ENCODE results near the gene ADAM23. TPM values are rescaled to one million over a fixed set of nuclear protein-coding genes. Genes with fewer than 3 reads are reported as not detected.

The ADAM23 gene
- total and polyA plus RNA-seq, 2 experiments from 2014 or later = 11.8 to 15.9 TPM

- TF ChIP-seq, protein P1, sequence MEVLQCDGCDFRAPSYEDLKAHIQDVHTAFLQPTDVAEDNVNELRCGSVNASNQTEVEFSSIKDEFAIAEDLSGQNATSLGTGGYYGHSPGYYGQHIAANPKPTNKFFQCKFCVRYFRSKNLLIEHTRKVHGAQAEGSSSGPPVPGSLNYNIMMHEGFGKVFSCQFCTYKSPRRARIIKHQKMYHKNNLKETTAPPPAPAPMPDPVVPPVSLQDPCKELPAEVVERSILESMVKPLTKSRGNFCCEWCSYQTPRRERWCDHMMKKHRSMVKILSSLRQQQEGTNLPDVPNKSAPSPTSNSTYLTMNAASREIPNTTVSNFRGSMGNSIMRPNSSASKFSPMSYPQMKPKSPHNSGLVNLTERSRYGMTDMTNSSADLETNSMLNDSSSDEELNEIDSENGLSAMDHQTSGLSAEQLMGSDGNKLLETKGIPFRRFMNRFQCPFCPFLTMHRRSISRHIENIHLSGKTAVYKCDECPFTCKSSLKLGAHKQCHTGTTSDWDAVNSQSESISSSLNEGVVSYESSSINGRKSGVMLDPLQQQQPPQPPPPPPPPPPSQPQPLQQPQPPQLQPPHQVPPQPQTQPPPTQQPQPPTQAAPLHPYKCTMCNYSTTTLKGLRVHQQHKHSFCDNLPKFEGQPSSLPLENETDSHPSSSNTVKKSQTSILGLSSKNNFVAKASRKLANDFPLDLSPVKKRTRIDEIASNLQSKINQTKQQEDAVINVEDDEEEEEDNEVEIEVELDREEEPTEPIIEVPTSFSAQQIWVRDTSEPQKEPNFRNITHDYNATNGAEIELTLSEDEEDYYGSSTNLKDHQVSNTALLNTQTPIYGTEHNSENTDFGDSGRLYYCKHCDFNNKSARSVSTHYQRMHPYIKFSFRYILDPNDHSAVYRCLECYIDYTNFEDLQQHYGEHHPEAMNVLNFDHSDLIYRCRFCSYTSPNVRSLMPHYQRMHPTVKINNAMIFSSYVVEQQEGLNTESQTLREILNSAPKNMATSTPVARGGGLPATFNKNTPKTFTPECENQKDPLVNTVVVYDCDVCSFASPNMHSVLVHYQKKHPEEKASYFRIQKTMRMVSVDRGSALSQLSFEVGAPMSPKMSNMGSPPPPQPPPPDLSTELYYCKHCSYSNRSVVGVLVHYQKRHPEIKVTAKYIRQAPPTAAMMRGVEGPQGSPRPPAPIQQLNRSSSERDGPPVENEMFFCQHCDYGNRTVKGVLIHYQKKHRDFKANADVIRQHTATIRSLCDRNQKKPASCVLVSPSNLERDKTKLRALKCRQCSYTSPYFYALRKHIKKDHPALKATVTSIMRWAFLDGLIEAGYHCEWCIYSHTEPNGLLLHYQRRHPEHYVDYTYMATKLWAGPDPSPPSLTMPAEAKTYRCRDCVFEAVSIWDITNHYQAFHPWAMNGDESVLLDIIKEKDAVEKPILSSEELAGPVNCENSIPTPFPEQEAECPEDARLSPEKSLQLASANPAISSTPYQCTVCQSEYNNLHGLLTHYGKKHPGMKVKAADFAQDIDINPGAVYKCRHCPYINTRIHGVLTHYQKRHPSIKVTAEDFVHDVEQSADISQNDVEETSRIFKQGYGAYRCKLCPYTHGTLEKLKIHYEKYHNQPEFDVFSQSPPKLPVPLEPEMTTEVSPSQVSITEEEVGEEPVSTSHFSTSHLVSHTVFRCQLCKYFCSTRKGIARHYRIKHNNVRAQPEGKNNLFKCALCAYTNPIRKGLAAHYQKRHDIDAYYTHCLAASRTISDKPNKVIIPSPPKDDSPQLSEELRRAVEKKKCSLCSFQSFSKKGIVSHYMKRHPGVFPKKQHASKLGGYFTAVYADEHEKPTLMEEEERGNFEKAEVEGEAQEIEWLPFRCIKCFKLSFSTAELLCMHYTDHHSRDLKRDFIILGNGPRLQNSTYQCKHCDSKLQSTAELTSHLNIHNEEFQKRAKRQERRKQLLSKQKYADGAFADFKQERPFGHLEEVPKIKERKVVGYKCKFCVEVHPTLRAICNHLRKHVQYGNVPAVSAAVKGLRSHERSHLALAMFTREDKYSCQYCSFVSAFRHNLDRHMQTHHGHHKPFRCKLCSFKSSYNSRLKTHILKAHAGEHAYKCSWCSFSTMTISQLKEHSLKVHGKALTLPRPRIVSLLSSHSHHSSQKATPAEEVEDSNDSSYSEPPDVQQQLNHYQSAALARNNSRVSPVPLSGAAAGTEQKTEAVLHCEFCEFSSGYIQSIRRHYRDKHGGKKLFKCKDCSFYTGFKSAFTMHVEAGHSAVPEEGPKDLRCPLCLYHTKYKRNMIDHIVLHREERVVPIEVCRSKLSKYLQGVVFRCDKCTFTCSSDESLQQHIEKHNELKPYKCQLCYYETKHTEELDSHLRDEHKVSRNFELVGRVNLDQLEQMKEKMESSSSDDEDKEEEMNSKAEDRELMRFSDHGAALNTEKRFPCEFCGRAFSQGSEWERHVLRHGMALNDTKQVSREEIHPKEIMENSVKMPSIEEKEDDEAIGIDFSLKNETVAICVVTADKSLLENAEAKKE (CRISPR knock-in tag; IDR thresholded peaks at IDR 0.05) = no peak
- TF ChIP-seq ZNF114 (CRISPR knock-in tag; IDR thresholded peaks at IDR 0.05) (no peak), JUNB (IDR thresholded peaks at IDR 0.05; ENCODE audit: unreplicated experiment) (no peak), NANOG (IDR thresholded peaks at IDR 0.05; ENCODE audit: borderline replicate concordance) (no peak), ETS1 (IDR thresholded peaks at IDR 0.05) (no peak)
Observed at GRCh38 chr2:206573793-206574192, 130.5 kb downstream of the ADAM23 start (continued).

- Histone ChIP-seq H3K9me2 (ENCODE audit: insufficient read depth) (no peaks in the 10 kb centered on the region), H3K36me3 (ENCODE audit: insufficient read depth) (no peaks in the 10 kb centered on the region), H4K20me1 (replicated peaks; ENCODE audit: insufficient read depth) (no peaks in the 10 kb centered on the region), H3K4me2 (no peak overlapping the region), H2AFZ (no peak overlapping the region), H3F3A (replicated peaks; ENCODE audit: low read depth) (no peaks in the 10 kb centered on the region), H3K27me3 (ENCODE audit: insufficient read depth) (no peaks in the 10 kb centered on the region), H3K4me3 (no peak overlapping the region), H3K4me1 (ENCODE audit: insufficient read depth) (no peaks in the 10 kb centered on the region), H3K79me2 (replicated peaks; ENCODE audit: insufficient read depth) (no peaks in the 10 kb centered on the region), H3K27ac (ENCODE audit: low read depth) (no peak overlapping the region)
- ATAC-seq (no peak; the same call in 2 of the 3 replicates), DNase-seq (ENCODE audit: low spot score) (no peak)
- H3K27ac Mint-ChIP-seq = peak overlapping the region; percentile 79
- no peak overlapping the region for H3K4me3 Mint-ChIP-seq
- H3K36me3 Mint-ChIP-seq (ENCODE audit: low read depth) = peaks cover 4% of the 10 kb centered on the region; the same call in 2 of the 3 replicates
- TF ChIP-seq ZNF331 (CRISPR knock-in tag; IDR thresholded peaks at IDR 0.05; ENCODE audit: low read depth) (no peak), EZH2phosphoT487 (IDR thresholded peaks at IDR 0.05; ENCODE audit: unreplicated experiment) (no peak), CREB1 (CRISPR knock-in tag; IDR thresholded peaks at IDR 0.05; ENCODE audit: low read depth) (no peak), EZH2 (IDR thresholded peaks at IDR 0.05; ENCODE audit: low read depth, unreplicated experiment) (no peak), POLR2AphosphoS5 (IDR thresholded peaks at IDR 0.05; ENCODE audit: low read depth) (no peak)
- TF ChIP-seq, protein P2, sequence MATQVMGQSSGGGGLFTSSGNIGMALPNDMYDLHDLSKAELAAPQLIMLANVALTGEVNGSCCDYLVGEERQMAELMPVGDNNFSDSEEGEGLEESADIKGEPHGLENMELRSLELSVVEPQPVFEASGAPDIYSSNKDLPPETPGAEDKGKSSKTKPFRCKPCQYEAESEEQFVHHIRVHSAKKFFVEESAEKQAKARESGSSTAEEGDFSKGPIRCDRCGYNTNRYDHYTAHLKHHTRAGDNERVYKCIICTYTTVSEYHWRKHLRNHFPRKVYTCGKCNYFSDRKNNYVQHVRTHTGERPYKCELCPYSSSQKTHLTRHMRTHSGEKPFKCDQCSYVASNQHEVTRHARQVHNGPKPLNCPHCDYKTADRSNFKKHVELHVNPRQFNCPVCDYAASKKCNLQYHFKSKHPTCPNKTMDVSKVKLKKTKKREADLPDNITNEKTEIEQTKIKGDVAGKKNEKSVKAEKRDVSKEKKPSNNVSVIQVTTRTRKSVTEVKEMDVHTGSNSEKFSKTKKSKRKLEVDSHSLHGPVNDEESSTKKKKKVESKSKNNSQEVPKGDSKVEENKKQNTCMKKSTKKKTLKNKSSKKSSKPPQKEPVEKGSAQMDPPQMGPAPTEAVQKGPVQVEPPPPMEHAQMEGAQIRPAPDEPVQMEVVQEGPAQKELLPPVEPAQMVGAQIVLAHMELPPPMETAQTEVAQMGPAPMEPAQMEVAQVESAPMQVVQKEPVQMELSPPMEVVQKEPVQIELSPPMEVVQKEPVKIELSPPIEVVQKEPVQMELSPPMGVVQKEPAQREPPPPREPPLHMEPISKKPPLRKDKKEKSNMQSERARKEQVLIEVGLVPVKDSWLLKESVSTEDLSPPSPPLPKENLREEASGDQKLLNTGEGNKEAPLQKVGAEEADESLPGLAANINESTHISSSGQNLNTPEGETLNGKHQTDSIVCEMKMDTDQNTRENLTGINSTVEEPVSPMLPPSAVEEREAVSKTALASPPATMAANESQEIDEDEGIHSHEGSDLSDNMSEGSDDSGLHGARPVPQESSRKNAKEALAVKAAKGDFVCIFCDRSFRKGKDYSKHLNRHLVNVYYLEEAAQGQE (IDR thresholded peaks at IDR 0.05; ENCODE audit: unreplicated experiment) = no peak
- no peaks in the 10 kb centered on the region for H3K9me3 Mint-ChIP-seq
- H3K27me3 Mint-ChIP-seq (ENCODE audit: insufficient read depth, low read depth, poor library complexity) = peaks cover 5% of the 10 kb centered on the region
- peaks cover 9% of the 10 kb centered on the region for H3K4me1 Mint-ChIP-seq
Observed at GRCh38 chr2:206584323-206585116, 141.2 kb downstream of the ADAM23 start.

Data from GM23338 (cell line).